Embryonic facial prominence (tissue), 1 donor: ENCODE measurements around the gene NKD1.

ENCODE experiments used
- DNase-seq: peaks from one replicate; pipeline ENCODE4 v3.0.0-alpha.2; 2016; ENCODE audit errors: extremely low spot score

Gene NKD1

DNA sequence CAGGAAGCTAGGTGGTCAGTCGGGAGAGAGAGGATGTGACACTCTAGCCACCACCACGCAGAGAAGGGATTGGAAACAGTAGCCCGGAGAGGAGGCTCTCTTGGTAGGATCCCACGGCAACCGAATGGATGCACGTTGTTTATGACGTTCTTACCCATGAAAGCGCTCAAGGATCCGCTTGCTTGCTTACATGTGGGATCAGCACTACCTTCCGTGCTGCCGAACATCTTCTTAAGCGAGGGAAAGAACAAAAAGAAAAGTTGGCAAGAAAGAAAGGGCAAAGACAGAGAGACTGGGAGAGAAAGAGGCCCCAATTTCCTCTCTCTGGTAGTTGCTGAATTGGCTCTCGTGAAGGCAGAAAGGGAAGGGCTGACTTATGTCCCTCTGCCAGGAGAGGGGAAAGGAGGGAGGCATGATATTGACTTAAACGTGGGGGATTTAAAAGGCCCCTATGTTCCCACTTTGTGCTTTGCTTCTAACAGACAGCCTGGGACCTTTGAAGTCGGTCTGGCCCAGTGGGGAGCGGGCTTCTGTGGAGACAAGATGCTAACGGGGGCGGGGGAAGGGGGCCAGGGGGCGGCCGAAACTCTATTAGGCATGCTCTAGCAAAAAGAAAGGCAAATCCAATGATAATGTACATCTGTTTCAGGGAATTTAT lies 97.5 kb downstream of the NKD1 start:
- no peak for DNase-seq

DNA sequence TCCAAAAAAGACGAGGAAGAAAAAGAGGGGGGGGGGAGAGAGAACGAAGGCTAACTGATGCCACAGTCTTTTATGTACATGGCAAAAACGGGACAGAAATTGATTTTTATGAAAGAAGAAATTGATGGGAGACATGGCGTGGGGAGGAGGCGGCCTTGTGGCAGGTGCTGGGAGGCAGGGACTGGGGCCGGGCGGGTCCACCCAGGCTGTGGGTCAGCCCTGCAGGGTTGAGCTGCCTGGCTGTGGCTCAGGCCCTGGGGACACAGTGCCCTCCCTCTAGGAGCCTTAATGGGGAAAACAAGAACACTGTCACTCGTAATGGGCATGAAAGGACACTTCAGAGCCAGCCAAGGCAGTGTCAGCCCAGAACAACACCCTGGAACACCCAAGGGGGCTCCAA lies 98.1 kb downstream of the NKD1 start:
- no peak for DNase-seq

DNA sequence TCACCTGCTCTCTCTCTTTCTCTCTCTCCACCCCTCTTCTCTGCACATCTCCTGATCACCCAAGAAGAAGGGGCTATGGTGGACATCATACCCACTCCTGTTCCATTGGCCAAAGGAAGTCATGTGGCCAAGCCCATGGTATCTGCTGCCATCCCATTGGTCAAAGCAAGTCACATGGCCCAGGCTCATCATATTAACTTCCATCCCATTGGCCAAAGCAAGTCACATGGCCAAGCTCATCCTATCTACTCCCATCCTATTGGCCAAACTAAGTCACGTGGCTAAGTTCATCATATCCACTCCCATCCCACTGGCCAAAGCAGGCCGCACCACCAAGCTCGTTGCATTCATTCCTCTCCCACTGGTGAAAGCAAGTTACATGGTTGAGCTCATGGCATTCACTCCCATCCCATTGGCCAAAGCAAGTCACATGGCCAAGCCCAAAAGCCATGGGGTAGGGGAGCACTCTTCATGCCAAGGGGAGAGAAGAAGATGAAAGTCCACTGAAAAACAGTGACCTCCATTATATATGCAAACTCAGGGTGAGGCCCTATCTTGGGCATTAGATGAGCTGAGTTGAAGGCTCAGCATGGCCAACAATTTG lies 103.7 kb downstream of the NKD1 start:
- no peak for DNase-seq

DNA sequence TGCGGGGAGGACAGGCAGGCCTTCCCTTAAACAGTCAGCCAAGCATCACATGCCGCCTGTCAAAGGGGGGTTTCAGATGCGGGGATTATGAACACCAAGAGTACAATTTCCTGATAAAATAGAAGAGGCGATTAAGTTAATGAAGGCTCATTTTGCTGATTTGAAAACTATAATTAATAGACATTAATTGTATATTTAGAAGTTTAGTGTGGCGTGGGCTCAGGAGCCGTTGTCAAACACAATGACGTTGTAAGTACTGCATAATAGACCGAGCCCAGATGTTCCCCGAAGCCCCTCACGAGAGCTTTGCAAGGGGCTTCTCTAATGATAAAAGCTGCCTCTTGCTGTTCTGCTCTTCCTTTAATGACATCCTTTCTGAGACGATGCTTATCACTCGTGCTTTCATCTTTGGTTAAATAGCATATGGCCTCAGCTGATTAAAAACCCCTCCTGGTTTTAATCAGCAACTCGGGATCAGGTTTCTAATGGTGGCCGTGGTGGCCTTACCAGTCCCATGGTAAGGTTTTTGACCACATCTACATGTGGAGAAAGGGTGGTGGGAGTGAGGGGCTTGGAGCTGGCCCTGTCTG lies 104.7 kb downstream of the NKD1 start:
- no peak for DNase-seq

DNA sequence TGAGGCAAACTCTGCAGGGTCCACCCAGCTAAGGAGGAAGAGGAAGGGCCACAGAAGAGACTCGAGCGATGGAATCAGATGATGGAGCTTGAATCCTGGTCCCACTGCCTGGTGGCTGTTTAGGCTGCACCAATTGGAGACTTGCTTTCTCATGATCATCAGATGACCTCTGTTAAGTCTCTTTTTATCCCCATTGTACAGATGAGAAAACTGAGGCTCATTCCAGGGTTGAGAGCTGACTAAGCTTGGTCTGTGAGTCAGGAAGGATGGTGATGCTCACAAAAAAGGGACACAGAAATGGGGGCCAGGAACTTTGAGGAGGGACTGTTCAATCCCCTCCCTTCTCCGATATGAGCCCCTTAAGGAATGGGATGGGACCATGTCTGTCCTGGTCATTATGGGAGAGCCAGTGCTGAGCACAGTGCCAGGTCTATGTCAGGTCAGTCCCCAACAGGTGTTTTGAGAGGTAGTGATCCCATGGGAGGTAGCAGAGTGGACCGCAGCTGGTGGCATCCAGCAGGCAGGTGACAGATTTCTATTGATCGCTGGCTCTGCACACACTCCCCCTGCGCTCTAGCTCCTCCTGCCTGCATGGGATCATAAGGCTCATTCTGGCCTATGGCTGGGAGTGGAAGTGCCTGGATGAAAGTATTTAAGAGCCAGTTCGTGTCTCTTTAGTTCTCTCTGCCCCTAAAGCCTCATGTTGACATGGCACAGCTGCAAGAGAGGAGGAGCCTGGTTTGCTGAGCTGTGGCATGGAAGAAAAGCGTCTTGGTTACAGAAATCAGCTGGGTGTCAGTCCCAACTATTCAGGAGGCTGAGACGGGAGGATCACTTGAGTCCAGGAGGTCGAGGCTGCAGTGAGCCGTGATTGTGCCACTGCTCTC lies 105.7 kb downstream of the NKD1 start:
- DNase-seq = no peak

DNA sequence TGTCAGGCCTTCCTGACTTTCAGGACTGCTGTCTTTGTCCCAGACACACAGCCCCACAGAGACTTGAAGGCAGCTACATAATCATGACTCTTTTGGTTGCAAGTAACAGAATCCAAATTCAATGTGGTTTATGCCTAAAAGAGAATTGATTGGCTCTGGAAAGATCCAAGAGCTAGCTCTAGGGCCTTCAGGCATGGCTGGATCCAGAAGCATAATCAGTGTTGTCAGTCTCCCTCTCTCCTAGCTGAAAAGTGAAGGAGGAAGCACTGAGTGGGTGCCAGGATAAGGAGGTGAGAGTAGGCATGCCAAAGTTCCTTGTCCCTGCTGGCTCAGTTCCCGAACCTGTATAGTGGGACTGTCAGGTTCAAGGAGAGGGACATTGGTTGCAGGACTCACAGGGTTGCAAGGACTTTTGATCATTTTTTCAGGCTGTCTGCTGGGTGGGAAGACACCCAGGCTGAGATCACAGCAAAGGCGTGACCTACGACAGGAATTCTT lies 107.4 kb downstream of the NKD1 start:
- no peak for DNase-seq

DNA sequence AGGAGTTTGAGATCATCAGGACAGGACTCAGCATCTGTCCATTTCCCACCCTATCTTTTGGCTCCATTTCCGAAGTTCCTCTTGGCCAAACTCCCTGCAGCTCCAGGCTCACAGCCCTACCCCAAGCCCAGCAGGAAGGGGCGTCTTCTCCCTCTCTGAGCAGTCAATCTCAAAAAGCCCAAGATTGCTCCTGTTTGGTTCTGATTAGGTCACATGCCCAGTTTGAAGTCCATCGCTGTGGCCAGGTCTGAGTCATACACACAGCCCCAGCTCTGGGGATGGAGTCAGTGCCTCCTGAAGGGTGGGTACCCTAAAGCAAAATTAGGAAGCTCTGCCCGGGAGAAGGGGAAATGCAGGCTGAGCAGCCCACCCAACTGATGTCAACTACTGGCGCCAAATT lies 109.0 kb downstream of the NKD1 start:
- no peak for DNase-seq

DNA sequence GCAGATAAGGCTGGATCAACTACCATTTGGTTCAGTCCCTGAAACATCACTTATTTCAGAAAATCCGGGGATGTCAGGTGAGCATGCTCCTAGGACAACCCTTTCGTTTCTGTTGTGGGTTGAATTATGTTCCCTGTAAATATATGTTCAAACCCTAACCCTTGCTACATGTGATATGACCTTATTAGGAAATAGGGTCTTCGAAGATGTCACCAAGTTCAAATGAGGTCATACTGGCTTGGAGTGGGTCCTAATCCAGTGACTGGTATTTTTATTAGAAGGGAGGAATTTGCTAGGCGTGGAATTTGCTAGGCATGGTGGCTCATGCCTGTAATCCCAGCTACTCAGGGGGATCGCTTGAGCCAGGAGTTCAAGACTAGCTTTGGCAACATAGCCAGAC lies 111.6 kb downstream of the NKD1 start:
- no peak for DNase-seq

DNA sequence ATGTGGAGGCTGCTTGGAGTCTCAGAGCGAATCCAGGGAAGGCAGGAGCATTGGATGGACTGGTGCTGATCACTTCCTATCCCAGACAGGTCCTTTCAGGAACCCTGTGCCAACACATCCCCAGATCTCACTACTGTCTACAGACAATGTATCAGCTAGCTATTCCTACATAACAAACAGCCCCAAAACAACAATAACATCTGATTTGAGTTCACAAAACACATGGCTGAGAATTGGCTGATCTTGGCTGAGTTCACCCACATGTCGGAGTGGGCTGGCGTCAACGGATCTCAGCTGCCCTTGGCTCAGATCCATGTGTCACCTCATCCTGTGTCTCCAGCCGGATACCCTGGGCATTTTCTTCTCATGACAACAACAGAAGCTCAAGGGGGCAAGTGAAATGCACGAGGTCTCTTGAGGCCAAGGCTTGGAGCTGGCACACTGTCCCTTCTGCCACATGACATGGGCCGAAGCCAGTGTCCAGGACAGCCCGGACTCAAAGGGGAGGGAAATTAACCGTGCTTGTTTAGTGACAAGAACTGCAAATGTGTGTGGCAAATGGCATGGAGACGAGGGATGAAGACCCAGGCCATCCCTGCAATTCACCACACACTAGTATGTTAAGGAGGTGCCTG lies 114.2 kb downstream of the NKD1 start:
- no peak for DNase-seq

DNA sequence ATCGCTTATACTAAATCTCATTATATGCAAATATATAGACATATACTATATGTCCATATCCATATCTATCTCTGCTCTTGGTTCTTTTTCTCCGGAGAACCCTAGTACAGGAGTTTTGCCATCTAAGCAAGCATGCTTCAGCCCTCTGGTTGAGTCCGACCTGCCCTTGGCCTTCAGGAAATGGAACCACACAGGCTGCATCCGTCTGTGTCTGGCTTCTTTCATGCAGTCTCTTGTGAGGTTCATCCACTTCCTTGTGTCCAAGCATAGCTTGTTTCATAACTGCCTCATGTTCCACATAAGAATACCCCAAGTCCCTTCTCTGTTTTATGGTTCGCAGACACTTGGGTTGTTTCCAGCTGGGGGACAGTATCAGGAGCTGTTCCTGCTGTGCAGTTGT lies 116.1 kb downstream of the NKD1 start:
- no peak for DNase-seq

DNA sequence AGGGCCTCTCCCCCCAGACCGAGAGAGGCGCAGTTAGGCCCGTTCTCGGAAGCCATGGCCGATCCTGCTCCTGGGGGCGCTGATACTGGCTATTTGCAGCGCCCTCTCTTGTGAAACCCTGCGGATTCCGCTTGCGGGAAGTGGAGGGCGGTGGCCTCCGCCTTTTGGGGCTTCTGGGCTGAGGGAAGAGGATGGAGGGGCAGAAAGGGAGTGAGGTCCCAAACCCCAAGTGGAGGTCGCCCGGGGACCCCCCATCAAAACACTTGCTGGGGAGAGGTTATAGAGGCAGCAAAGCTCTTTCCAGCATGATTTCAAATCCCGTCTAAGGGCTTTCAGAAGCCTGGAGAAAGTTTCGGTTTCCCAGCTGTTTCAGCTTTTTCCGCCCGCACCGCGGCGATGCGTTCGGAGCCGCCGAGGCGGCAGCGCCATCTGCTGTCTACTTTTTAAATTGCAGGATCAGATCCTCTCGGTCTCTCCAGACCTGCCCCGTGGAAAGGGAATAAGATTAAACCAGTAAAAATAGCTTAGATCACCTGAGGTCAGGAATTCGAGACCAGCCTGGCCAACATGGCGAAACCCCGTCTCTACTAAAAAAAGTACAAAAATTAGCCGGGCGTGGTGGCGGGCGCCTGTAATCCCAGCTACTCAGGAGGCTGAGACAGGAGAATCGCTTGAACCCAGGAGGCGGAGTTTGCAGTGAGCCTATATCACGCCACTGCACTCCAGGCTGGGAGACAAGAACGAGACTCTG lies 117.1 kb downstream of the NKD1 start:
- DNase-seq = peak; percentile 48

DNA sequence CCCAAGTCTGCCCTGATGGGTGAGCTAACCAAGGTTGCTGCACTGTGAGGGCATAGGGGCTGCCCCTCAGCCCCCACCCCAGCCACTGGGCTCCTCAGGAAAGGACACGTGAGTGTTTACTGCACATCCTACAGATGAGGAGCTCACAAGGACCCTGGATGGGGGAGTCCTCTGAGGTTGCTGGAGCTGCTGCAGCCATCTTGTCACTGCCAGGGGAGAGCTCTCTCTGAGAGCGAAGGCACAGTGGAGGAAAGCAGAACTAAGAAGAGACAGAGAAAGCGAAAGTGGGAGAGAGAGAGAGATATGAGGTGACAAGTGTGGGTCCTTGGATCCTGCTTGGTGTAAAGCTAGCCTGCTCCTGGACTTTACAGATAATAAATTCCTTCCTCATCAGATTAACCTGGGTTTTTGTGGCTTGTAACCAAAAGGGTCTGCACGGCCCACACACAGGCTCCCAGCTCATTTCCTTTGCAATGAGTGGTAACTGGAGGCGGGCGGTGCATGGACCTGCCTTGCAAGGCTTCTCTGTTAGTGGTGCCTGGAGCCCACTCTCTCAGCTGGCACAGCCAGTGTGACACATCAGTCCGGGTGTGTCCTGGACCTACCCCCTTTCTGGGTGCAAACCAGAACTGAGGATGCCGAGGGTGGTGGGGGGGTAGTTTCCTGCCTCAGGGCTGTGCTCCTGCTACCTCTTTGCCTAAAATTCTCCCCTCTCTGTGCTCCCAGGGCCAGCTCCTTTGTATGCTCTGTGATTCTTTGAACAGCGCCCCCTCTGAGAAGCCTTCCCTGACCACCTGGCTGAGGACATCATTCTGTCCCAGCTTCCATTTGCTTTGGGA lies 118.7 kb downstream of the NKD1 start:
- no peak for DNase-seq

DNA sequence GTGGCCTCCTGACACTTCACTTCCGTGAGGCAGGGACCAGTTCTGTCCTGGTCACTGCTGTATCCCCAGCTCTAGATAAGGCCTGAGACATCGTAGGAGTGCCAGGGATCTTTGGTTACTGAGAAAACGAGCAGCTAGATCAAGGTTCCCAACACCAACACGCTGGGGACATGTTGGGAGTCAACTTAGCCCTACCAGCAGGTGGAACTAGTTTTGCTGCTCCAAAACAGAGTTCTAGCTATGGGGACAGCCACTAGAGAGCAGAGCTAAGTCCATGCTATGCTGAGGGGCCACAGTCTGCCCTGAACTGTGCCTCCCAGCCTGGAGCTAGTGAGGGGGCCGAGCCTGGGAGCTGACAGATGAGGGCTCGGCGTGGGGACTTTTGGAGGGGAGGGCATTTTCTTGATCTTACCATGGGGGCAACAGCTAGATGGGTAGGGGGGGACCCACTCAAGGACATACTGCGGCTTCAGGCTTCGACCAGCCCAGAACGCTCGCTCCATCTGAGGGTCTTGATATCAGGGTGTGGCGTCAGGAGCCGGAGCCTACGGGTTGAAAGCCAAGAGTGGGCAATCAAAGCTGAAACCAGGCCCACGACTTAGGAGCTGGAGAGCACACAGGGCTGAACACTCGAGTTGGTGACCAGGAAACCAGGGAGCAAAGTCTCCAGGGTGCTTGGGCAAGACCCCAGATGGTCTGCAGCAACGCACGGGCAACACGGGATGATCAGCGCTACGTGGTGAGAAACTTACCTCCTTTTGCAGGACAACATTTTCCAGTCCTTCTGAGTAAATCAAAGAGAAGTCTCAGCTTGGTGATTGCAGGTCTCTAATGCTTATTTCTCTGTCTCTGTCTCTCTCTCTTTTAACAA lies 119.5 kb downstream of the NKD1 start:
- no peak for DNase-seq

DNA sequence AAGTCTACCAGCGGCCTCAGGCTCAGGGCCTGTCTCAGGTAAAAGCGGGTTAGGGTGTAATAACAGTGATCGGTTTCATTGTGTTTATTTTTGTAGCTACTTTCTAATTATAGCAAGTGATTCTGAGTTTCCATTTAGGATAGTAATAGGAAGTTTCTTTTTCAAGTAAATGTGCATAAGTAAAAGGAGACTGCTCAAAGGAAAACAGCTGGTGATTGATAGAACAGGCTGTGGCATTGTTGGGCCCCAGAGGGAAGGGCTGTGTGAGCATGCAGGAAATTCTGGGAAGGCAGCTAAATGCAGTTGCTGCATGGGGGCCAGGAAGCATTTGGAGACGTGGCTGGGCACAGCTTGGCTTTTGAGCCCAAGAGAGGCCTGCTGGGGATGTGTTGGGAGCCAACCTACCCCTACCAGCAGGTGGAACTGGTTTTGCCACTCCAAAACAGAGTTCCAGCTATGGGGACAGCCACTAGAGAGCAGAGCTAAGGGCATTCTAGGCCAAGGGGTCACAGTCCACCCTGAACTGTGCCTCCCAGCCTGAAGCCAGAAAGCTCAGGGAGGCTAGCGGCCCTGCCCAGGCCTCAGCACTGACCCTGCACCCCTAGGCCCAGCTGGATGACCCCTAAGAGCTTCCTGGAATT lies 120.3 kb downstream of the NKD1 start:
- DNase-seq = no peak

DNA sequence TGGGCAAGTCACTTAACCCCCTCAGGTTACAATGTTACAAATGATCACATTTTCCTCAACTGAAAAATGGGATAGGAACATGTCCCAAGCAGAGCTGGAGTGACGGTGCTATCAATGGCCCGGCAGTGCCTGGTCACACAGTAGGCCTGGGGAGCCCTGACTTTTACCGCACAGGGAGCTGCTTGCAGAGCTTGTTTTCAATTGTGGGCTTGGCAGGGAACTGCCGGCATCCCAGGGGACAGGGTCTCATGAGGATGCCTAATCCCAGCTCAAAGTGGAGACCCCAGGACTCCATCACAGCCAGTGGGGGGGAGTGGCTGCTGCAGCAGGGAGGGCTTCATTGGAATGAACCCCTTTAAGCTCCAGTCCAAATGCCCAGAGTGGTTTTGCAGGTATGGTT lies 121.5 kb downstream of the NKD1 start:
- DNase-seq = no peak

DNA sequence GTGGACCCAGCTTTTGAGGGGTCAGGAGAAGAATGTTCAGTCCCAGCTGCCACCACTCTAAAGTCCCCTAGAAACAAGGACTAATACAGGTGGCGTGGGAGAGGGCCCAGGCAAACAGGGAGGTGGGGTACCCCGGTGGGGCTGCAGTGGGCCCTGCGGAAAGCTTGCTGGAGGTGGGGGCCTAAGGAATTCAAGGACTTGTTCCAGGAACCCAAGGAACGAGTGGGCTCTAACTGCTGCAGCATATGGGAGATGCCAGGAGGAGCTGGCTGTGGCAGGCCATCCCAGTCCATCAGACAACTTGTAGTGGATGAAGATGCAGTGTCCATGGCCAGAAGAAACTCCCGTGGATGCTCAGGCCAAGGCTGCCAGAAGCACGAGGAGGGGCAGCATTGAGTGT lies 122.3 kb downstream of the NKD1 start:
- DNase-seq = no peak

DNA sequence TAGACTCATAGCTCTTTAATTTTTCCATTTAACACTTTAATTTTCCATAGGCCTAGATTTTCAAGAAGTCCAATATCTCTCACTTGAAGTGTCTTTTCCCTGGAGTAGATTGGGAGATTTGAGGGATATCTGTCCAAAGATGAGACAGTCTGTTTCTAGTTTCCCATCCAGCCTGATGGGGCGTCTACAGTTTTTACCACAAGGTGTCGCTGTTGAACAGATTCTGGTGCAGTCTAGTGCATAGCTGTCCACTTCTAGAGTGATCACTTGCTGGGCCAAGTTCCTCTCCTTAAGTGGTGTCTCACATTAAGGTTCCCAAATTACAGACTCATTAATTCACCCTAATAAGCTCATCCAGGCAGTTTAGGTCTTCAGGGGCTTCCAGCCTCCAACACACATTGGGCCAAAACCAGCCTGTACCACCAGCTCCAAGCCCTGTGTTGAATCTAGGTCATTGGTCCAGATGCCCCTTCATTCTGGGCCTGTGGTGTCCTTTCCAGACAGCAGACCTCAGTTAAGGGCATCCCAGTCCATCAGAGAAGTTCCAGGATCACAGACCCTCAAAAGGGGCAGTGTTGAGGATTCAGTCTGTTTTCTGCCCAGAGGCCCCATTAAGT lies 123.6 kb downstream of the NKD1 start:
- DNase-seq = no peak
